ENCODE measurements around the gene CCDC40. TPM values are rescaled to one million over a fixed set of nuclear protein-coding genes. Genes with fewer than 3 reads are reported as not detected.
A peak's percentile ranks its signal among the peaks of the same experiment; 100 is the strongest.

CCDC40 gene
- total RNA-seq, 6 experiments from 2014 or later: 1.7 to 3.1 (median 2.1) TPM

- no peaks in the 10 kb centered on the region for H3K4me1 ChIP-seq
- H3K9me3 ChIP-seq: no peaks in the 10 kb centered on the region
- no peak for TF ChIP-seq POLR2A (IDR thresholded peaks at IDR 0.05)
- no peak for TF ChIP-seq CTCF (IDR thresholded peaks at IDR 0.05)
- no peak overlapping the region for H3K27ac ChIP-seq
- ATAC-seq: no peak
- H3K36me3 ChIP-seq: no peaks in the 10 kb centered on the region
- intact Hi-C loops (cut with DNase I): loop anchor here in 1 of 2 donors (10.0 kb wide), 1 partner anchor 153 kb away; no protein-coding TSS in a partner anchor
- DNase-seq: no peak
- no peaks in the 10 kb centered on the region for H3K27me3 ChIP-seq
- no peak overlapping the region for H3K4me3 ChIP-seq
- WGBS (ENCODE audit: insufficient coverage, low coverage, low lambda C conversion rate, missing lambda C conversion rate): 65% methylated on average over 2 of the region's 4 CpGs
These were observed 54.9 kb downstream of the CCDC40 start for GRCh38 chr17:80091376-80091775.

- intact Hi-C loops (cut with DNase I): loop anchor here in 1 of 2 donors (10.0 kb wide), 1 partner anchor 152 kb away; no protein-coding TSS in a partner anchor
- Histone ChIP-seq H3K36me3 (no peaks in the 10 kb centered on the region), H3K4me1 (no peaks in the 10 kb centered on the region), H3K9me3 (no peaks in the 10 kb centered on the region), H3K4me3 (no peak overlapping the region), H3K27ac (peak overlapping the region in 2 of 3 donors; percentile 38 to 55), H3K27me3 (no peaks in the 10 kb centered on the region)
- TF ChIP-seq POLR2A (IDR thresholded peaks at IDR 0.05): no peak
- no peak for TF ChIP-seq CTCF (IDR thresholded peaks at IDR 0.05)
- peak; percentile 43 to 76 (median 64) for ATAC-seq
- no peak for DNase-seq
- 47% methylated on average over 6 of the region's 8 CpGs for WGBS (ENCODE audit: insufficient coverage, low coverage, low lambda C conversion rate, missing lambda C conversion rate)
These were observed 56.5 kb downstream of the CCDC40 start for GRCh38 chr17:80092959-80093358.

- DNase-seq (peak in 1 of 3 donors; percentile 45), ATAC-seq (no peak)
- Histone ChIP-seq H3K4me3 (no peak overlapping the region), H3K4me1 (no peaks in the 10 kb centered on the region), H3K27me3 (no peaks in the 10 kb centered on the region), H3K36me3 (no peaks in the 10 kb centered on the region), H3K27ac (no peak overlapping the region), H3K9me3 (no peaks in the 10 kb centered on the region)
- no peak for TF ChIP-seq CTCF (IDR thresholded peaks at IDR 0.05)
- TF ChIP-seq POLR2A (IDR thresholded peaks at IDR 0.05): no peak
- intact Hi-C loops (cut with DNase I): loop anchor here in 1 of 2 donors (10.0 kb wide), 1 partner anchor 150 kb away; no protein-coding TSS in a partner anchor
- 98% methylated on average over 8 of the region's 37 CpGs for WGBS (ENCODE audit: insufficient coverage, low coverage, low lambda C conversion rate, missing lambda C conversion rate)
These were observed 58.8 kb downstream of the CCDC40 start for GRCh38 chr17:80095038-80095843.

- WGBS (ENCODE audit: insufficient coverage, low coverage, low lambda C conversion rate, missing lambda C conversion rate): 46% methylated on average over 3 of the region's 16 CpGs
- Histone ChIP-seq H3K27ac (no peak overlapping the region), H3K27me3 (no peaks in the 10 kb centered on the region), H3K36me3 (no peaks in the 10 kb centered on the region), H3K9me3 (no peaks in the 10 kb centered on the region), H3K4me3 (no peak overlapping the region), H3K4me1 (no peaks in the 10 kb centered on the region)
- DNase-seq: peak in 1 of 3 donors; percentile 45
- no peak for TF ChIP-seq POLR2A (IDR thresholded peaks at IDR 0.05)
- TF ChIP-seq CTCF (IDR thresholded peaks at IDR 0.05): no peak
- intact Hi-C loops (cut with DNase I): loop anchor here in 1 of 2 donors (10.0 kb wide), 1 partner anchor 149 kb away; no protein-coding TSS in a partner anchor
- ATAC-seq: no peak
These were observed 59.5 kb downstream of the CCDC40 start for GRCh38 chr17:80095844-80096475.
